Fibroblast of villous mesenchyme (primary cell): Measurements from ENCODE around the gene BICC1. TPM values are rescaled to one million over a fixed set of nuclear protein-coding genes. Genes with fewer than 3 reads are reported as not detected.
A peak's percentile ranks its signal among the peaks of the same experiment; 100 is the strongest.

Source experiments
- DNase-seq: peaks from one replicate; pipeline ENCODE4 v3.0.0-alpha.2; 2010; ENCODE audit warnings: low read depth
- H3K4me3 ChIP-seq: 2 replicates; pipeline ENCODE4 v1.5.1; 2011; ENCODE audit warnings: low read depth, mild to moderate bottlenecking, low read length
- total RNA-seq: library from RNA; depleted of rRNA; stranded (reverse); fragments of >200 nt; gene quantifications from 2 replicates; pipeline ENCODE4 v1.2.3, GENCODE V29; 2012
- TF ChIP-seq, protein P1 (sequence below): IDR thresholded peaks from 2 replicates; pipeline ENCODE4 v1.5.1; 2012; ENCODE audit warnings: low read depth, mild to moderate bottlenecking, low read length; ENCODE audit not compliant: insufficient read depth

The BICC1 gene
- total RNA-seq, 1 donor = 39.3 TPM

DNA sequence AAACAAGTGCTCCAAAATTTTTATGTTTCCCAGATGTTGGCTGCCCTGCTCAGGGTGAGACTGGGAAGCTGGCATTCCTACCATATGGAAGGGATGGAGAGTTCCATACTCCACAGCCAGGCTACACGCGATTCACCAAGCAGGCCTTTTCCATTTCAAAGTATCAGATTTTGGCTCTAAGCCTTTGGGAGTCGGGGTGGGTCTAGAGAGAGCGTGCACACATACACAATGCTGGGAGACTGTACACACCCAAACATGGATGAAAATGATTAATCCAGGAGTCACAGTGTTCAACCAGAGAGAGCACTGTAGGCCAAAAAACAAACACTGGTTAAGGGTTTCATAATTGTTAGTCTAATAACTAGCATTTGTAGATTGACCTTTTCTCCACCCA, 295.0 kb downstream of the BICC1 start:
- DNase-seq = peak; percentile 24
- H3K4me3 ChIP-seq = no peak overlapping the region
- TF ChIP-seq, protein P1, sequence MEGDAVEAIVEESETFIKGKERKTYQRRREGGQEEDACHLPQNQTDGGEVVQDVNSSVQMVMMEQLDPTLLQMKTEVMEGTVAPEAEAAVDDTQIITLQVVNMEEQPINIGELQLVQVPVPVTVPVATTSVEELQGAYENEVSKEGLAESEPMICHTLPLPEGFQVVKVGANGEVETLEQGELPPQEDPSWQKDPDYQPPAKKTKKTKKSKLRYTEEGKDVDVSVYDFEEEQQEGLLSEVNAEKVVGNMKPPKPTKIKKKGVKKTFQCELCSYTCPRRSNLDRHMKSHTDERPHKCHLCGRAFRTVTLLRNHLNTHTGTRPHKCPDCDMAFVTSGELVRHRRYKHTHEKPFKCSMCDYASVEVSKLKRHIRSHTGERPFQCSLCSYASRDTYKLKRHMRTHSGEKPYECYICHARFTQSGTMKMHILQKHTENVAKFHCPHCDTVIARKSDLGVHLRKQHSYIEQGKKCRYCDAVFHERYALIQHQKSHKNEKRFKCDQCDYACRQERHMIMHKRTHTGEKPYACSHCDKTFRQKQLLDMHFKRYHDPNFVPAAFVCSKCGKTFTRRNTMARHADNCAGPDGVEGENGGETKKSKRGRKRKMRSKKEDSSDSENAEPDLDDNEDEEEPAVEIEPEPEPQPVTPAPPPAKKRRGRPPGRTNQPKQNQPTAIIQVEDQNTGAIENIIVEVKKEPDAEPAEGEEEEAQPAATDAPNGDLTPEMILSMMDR = no peak

GRCh38 chr10:58810751-58811150, 298.1 kb downstream of the BICC1 start:
- no peak for DNase-seq
- H3K4me3 ChIP-seq = no peak overlapping the region
- TF ChIP-seq, protein P1 = no peak

GRCh38 chr10:58813573-58813972, 300.9 kb downstream of the BICC1 start:
- DNase-seq = no peak
- no peak overlapping the region for H3K4me3 ChIP-seq
- TF ChIP-seq, protein P1 = no peak

- TF ChIP-seq, protein P1 = no peak
- peak; percentile 73 for DNase-seq
- no peak overlapping the region for H3K4me3 ChIP-seq
Measured at GRCh38 chr10:58817201-58817846, 304.7 kb downstream of the BICC1 start.

GRCh38 chr10:58818900-58819299, 306.2 kb downstream of the BICC1 start:
- TF ChIP-seq, protein P1 = no peak
- H3K4me3 ChIP-seq = no peak overlapping the region
- peak; percentile 95 for DNase-seq

GRCh38 chr10:58820386-58820785, 307.7 kb downstream of the BICC1 start:
- TF ChIP-seq, protein P1 = no peak

More at GRCh38 chr10:58820386-58820785, 307.7 kb downstream of the BICC1 start:
- DNase-seq = no peak
- no peak overlapping the region for H3K4me3 ChIP-seq
